ENCODE data around the gene PNMA8B. TPM values are rescaled to one million over a fixed set of nuclear protein-coding genes. Genes with fewer than 3 reads are reported as not detected.
"Not testable (repeated sequence)": the region's sequence is repeated elsewhere in the genome, so short reads cannot be mapped to it uniquely, and the experiment has no call there.

PNMA8B gene
- total RNA-seq, 1 donor from 2014 or later, result 17.5 TPM

DNA sequence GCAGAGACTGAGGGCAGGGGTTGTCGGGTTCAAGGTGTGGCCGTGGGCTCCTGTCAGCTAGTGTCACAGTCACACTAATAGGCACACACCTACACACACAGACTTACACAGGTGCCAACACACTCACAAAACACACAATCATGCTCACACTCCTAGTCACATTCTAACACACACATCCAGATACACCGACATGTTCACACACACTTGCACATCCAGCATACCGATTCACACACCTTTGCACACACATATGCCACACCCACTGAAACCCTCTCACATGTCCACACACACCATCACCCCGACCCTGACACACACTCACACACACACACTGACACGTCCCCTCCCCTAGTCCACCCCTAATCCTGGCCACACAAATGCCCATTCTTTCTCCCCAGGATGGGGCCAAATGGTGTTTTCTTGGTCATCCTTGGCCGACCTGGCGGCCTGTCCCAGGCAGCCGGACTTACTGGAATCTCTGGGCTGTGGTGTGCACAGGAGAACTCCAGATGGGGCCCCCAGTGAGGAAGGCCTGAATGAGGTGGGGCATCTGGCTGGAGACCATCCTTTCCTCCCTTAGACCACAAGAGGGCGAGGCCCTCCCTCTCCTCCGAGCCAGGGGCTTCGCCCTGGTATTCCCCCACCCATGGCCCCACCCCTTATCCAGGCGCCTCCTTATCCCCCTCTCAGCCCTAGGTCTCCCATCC is 19.1 kb upstream of the PNMA8B start:
- DNase-seq, result no peak

DNA sequence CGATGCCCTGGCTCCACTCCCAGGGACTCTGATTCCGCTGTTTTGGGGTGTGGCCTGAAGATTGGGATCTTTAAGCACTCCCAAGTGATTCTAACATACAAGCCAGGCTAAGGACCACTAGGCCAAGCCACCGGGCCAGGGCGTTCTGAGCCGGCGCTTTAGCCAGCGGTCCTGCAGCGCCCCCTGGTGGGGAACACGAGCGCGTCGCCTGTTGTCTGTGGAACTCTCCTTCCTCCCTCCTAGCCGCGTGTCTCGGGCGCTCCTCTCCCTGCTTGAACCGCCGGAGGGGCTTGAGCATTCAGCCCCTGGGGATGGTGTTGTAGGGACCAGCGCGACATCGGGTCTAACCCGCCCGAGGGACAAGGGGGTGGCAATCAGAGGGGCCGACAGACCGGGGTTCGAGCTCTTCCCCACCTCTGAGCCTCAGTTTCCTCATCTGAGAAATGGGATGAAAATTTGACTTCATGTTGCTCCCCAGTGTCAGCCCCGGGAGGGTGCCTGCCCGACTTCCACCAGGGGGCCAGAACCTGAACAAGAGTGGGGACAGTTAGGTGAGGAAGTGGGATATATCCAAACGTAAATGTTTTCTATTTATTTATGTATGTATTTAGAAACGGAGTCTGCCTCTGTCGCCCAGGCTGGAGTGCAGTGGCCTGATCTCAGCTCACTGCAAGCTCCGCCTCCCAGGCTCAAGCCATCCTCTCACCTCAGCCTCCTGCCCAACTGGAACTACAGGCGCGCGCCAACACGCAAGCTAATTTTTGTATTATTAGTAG is 18.0 kb upstream of the PNMA8B start:
- DNase-seq, result peak; percentile 67

DNA sequence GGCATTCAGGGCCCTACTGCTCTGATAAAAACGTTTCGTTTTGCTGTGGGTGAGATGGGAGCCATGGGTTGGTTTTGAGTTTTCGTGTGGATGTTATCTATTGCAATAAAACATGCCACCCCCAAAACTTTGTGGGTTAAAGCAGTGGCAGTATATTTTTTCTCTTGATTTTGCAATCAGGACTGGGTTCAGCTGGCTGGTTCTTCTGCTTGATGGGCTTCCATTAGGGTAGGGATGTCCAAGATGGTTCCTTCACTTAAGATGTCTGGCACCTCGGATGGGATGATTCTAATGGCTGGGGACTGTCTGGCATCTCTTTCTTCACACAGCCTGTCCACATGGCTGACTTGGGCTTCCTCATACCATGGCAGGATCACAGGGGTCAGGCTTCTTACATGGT is 15.6 kb upstream of the PNMA8B start:
- DNase-seq, result no peak

DNA sequence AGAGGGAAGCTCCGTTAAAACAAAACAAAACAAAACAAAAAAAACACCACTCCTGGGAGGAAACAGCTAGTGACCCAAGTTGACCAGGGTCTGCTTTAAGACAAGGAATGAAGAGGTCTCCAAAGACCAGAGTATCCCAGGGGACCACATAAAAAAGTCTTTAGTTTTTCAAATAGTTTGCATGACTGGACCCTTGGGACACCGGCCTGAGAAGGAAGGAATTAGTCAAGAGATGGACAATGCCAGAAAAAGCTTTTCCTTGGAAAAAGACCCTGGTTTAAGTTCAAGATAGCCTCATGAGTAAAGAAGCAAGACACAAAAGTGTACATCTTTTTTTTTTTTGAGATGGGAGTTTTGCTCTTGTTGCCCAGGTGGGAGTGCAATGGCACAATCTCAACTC is 12.5 kb upstream of the PNMA8B start:
- no peak for DNase-seq

DNA sequence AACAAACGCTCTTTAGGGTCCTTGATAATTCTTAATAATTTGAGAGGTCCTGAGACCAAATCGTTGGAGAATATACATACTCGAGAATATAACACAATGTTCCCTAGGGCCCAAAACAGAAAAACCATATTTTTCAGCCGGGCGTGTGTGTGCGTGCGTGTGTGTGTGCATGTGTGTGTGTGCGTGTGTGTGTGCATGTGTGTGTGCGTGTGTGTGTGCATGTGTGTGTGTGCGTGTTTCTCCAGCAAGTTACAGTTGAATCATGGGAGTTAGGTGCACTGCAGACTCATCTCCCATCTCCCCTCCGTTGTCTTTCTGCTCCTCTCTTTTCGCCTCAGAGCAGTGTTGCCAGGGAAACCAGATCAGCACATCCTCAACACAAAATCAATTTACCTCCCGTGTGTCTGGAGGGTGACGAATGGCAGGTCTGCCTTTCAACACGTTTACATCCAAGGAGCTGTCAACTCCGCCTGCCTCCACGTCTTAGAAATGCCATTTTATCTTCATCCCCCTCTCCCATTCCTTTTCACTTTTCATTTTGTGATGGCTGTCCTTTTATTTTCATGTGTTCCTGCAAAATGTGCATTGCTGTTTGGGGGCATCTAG is 8.3 kb upstream of the PNMA8B start:
- no peak for DNase-seq

DNA sequence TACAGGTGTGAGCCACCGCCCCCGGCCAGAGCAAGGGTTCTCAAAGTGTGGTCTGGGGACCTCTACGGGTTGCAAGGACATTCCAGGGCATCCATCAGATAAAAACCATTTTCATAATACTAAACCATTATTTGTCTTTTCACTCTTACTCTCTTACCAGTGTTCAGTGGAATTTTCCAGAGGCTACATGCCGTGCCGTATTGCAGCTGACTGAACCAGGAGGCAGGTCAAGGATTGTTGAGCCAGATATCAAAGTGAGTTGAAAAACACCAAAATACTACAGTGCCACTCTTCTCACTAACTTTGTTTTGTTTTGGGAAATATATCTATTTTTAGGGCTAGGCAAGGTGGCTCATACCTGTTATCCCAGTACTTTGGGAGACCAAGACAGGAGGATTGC is 7.2 kb upstream of the PNMA8B start:
- no peak for DNase-seq

DNA sequence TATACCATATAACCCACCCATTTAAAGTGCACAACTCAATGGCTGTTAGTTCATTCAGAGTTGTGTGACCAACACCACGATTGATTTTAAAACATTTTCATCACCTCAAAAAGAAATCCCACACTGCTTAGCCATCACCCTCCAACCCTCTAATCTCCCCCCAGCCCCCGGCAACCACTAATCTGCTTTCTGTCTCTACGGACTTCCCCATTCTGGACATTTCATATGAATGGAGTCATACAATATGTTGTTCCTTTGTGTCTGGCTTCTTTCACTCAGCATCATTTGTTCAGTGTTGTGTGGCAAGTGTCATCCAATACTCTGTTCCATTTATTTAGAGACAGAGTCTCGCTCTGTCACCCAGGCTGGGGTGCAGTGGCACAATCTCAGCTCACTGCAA is 4.0 kb upstream of the PNMA8B start:
- no peak for DNase-seq

DNA sequence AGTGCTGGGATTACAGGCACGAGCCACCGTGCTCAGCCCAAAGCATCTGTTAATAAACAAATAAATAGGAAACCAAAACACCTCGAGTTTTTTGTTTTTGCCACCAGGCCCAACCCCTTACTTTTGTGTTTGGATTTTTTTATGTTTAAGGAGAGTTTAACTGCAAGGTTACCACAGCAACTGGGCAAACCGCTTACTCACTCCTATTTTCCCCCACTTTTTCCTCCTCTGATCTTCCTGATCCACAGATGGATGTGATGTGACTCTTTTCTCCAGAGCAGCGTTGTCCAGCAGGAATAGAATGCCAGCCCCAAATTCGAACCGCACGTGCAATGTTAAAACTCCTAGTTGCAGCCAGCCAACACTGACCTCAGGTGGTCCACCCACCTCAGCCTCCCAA is 2.1 kb upstream of the PNMA8B start:
- DNase-seq, result no peak

DNA sequence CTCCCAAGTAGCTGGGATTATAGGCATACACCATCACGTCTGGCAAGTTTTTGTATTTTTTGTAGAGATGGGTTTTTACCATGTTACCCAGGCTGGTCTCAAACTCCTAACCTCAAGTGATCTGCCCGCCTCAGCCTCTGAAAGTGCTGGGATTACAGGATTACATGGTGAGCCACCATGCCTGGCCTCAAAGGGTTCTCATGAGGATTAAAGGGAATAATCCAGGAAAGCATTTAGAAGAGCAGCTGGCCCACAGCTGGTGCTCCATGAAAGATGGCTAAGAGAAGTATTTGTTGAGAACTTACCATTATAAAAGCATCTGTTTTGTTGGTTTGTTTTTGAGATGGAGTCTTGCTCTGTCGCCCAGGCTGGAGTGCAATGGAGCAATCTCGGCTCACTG is 1.2 kb upstream of the PNMA8B start:
- not testable (repeated sequence) for DNase-seq

DNA sequence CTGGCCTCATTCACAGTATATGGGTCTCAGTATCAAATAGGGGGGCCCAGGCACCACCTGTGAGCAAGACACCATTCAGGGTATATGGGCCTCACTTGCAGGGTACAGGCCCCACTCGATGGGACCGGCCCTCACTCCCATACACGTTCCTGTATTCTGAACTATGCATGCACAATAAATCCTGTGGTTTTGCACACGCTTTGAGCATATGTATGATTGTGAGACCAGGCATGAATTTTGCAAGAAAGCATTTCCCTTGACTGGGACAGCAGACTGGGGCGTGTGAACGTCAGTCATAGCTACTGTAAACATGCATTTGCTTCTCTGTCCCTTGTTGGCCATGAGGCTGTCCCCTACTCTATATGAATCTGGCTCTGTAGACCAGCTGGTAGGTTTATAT is 637 bp upstream of the PNMA8B start:
- DNase-seq, result no peak

DNA sequence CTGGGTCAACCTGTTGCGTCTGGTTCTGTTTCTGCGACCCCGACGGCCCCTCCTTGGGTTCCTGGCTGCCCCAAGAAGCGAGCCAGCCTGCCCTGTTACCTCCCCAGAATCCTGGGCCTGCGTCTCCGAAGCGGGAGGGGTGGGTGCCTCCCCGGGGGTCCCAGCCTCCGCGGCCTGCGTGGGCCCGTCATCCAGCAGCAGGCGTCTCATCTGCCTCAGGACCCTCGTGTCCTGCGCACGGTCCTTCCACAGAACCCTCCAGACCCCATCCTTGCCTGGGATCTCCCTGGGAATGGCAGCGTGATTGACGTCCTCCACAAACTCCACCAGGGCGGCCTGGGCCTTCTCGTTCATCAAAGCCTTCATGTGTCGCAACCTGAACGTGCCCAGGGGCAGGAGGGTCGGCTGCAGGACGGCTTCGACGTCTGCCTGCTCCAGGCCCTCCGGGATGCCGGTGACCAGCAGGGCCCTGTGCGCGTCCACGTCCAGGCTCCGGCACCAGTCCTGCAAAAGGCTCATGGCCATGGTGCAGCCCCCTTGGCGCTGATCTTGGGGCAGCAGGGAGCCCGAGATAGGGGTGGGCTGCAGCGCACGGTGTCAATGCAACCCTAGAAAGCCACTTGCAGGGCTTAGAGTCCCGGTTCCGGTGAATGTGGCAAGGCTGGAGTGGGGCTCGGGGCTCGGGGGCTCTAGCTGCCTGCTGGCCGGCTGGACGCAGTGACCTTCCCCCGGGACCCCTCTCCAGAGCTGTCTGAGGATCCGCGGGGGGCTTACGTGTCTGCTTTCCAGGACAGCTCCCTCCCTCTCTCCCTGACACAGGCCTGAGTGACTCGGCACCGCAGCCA is 504 bp downstream of the PNMA8B start:
- DNase-seq, result no peak

DNA sequence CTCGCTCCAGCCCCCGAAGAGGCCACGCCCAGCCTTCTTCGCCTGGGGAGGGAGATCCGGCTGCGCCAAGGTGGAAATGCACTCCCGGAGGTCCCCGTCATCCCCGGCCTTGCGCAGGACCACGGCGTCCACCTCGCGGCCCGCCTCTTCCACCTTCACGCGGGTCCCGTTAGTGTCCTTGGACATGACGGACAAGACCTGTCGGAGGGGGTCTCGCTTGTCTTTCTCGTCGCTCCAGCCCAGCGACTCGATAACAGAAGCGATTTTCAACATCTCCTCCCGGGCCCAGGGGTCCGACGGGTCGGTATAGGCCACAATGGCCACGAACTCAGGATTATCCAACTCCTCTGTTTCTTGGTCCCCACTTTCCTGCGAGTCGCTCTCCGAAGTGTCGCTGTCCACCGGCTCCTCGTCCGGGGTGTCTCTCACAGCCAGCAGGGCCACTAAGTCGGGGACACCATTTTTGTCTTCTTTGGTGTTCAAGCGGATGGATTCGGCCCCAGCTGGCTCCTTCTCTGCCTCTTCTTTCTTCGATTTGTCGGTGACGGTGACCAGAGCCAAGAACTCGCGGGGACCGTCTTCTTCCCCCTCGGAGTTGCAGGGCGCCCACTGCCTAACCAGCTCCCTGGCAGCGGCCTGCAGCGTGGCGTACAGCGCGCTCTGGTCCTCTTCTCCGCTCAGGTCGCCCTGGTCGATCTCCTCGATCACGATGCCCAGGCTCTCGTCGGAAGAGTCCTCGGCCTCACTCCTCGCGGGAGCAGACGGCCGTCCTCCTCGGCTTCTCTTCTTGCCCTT is 1.3 kb downstream of the PNMA8B start:
- no peak for DNase-seq

DNA sequence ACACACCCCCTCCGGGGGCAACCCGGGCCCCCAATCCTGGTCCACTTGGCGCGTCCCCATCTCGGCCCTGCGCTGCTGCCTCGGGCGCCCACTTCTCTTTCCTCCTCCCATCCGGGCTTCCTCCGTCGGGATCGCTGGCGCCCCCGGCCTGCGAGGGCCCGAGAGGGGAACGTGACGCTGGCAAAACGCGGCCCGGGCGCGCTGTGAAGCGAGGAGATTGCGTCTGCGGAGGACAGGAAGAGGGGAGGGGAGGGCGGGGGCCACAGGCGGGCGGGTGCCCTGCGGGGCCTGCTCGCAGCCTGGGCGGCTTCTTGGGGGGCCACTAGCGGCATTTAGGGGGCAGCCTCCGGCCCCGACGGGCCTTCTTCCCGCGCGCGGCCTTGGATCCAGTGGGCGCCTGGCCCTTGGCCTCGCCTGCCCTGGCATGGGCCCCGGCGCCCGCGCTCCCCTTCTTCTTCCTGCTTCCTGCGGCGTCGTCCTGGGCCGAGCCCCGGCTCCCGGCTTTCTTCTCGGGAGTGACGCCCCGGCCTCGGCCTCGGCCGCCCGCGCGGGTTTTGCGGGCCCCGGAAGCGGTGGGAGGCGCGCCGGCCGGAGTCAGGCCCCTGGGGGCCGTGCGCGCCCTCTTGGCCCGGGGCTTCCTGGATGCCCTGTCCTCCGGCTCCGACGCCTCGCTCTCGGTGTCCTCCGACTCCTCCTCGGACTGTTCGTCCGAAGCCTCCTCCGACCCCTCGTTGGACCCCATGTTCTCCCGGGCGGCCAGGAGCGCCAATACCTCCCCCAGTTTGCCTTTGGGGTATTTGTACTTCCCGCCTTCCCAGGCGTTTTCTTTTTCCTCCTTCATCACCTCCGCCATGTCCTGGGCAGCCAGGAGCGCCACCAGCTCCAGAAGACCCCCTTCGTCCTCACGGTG is 2.2 kb downstream of the PNMA8B start:
- DNase-seq, result no peak

DNA sequence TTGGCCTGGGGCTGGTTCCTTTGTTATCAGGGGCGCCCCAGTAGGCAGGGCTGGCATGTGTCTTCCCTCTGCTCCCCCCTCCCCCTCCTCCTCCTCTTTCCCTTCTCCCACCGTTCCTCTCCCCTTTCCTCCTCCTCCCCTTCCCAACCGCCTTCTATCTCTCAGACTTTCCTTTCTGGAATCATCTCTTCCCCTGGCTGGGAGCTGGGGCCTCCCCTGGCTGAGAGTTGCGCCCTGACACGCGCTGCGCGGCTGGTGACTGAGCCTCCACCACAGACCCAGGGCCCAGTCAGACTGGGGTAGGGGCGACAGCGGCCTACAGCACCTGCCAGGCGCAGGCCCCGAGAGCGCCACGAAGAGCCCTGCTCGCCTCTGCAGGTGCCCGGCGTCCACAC is 2.8 kb downstream of the PNMA8B start:
- DNase-seq, result no peak

DNA sequence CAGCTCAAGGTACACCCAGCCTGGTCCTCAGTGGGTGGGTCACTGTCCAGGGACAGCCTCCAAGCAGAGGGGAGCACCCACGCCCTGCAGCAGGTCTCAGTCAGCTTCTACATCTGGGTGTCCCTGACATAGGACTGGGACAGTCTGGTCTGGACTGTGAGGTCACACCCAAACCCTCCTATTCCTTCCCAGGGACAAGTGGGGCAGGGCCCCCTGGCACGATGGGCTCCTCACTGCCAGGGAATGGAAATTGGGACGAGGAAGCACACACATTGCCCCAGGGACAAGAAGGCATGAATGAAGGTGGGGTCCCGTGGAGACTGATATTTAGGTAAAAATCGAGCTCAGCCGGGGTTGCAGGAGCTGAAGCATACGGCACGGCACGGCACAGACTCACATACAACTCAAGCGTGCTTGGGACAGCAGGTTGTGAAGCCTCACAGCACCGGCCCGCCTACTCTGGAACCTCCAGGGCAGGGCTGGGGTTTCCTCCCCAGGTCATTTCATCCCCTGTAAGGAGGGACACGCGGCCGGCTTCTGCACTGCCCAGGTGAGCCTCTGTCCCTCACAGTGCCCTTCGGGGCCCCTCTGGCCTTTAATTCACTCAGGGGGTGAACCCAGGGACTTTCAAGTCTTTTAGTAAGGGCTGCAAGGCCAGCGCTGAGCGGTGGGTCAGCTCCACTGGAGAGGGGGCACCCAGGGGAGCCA is 3.5 kb downstream of the PNMA8B start:
- no peak for DNase-seq

DNA sequence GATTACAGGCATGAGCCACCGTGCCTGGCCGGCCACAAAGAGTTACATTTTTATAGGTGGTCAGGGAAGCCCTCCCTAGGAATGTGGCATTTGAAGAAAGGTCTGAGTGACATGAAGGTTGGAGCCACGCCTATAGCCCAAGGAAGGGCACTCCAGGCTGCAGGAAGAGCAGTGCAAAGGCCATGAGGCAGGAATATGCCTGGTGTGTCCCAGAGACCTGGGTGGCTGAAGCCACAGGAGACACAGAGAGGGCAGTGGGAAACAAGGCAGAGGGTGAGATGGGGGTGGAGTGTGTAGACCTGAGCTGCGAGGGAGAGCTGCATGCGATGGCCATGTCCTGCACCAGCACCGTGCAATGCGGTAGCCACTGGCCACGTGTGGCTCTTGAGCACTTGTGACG is 4.9 kb downstream of the PNMA8B start:
- no peak for DNase-seq

DNA sequence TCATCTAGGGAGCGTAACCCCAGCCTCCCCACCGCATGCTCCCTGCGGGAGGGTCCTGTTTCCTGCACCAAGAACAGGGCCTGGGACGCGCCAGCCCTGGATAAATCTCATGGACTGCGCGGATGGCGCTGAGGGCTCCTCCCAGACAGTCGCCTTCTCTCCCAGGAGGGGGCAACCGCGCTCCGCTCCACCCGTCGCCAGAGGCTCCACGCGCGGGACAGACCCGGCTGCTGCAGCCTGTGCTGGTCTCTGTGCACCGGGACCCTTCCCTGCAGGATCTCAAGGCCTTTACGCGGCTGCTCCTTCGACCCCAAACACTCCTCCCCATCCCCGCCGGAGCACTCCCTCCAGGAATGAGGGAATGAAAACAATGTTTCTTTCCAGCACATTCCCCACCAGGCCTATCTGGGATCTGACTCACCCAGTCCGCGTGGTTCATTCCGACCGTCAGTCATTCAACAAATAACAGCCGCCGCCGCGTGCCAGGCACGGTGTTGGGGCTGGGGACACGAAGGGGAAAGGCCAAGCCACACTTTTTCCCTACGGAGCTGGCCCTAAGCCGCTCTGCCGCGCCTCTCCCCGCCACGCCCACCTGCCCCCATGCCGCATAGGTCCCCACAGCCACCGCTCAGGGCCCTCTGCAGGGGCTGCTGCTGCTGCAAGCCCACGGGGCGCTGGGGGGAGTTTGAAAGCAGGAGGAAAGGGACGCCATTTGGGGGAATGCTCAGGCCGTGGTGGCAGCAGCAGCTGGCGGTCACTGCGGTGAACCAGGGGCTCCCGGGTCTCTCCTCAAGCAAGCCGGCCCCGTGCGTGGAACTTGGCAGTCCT is 6.0 kb downstream of the PNMA8B start:
- no peak for DNase-seq

DNA sequence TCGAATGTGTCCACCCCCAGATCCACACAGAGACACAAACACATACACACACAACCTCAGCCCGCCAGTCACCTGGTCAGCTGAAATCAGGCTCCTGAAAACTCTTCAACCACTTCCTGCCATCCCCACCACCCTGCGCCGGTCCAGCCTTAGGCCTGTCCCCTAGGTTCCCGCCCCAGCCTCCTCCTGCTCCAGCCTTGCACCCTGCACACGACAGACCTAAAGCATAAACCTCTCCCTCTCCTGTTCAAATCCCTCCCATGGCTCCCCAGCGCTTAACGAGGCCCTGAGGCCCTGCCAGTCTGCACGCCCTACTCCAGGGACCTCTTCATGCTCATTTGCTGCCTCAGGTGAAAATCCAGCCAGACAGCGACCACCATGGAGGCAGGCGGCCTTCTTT is 7.1 kb downstream of the PNMA8B start:
- DNase-seq, result no peak

DNA sequence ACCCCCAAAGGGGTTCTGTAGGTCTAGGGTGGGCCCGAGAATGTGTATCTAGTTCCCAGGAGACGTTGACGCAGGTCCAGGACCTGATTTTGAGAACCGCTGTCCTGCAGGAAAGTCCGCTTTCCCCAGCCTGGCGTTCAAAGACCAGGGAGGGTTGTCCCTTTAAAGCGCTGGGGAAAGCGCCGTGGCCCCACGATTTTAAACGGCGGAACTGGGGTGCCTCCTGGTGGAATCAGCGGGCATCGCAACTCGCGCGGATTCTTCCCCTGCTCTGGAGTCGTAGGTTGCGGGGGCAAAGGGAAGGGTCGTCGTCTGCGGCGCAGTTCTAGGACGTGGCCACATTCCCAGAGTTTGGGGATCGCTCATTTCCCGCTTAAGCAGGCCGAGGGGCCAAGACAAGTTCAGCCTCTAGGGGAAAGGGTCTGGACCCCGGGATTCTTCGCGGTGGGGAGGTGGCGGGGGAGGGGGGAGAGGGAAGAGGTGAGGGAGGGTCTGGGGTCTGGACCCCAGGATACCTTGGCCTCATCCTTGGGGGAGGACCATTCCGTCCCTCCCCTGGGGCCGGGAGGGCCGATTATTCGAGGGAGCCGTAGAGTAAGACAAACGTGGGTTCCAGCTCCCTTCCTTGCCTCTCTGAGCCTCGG is 7.7 kb downstream of the PNMA8B start:
- peak; percentile 71 for DNase-seq

All from occipital lobe (tissue), 2 donors.